GM18861 (cell line): ENCODE measurements around the gene UROS.

ENCODE experiments used
- ATAC-seq: cut with Tn5 transposase; IDR thresholded peaks from one replicate; pipeline ENCODE4 v1.9.1; 2021; ENCODE audit not compliant: unreplicated experiment

UROS gene

DNA sequence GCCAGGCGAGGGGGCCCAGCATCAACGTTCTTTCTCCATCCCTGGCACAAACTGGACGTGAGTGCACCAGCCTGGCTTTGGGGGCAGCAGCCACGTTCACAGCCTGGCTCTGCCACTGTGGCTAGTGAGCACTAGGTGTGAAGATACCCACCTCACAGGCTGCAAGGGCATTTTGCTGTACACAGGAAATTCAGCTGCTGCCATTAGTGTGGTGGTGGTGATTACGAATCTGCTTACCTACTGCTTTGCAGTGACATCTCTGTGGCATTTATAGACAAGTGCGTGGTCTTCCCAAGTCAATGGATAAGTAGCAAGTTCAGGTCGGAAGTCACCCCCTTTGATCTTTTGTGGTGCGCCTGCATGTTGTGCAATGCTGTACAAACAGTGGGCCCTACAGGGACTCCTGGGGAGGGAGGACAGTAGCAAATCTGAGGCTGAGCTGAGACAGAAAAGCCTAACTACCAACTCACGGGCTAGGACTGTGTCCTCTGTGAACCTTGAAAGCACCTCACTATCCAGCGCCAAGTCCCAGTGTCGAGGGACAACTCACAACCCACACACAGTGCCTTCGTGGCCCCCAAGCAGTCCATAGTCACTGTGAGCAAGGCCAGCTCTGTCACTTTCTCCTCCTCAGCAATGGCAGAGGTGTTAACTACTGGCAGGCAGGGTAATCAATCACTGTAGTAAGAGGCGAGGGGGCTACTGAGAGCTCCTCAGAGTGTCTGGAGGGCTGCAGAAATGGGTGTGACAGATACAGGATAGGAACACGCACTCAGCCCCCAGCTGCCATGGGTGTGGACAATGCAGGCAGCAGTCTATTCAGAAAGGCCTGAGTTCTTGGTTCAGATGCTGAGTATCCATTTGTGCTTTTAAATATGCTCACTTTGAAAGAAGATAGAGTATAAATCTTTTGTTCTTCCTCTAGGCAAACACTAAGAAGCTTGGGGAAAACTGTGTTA lies 30.4 kb downstream of the UROS start:
- ATAC-seq, result no peak

- ATAC-seq, result no peak
Measured at GRCh38 chr10:125788156-125789034, 34.7 kb downstream of the UROS start.

- ATAC-seq, result no peak
Measured at GRCh38 chr10:125785791-125786190, 37.3 kb downstream of the UROS start.

GRCh38 chr10:125783957-125784356 lies 39.1 kb downstream of the UROS start:
- ATAC-seq, result peak; percentile 71

GRCh38 chr10:125783408-125783807 lies 39.6 kb downstream of the UROS start:
- no peak for ATAC-seq

DNA sequence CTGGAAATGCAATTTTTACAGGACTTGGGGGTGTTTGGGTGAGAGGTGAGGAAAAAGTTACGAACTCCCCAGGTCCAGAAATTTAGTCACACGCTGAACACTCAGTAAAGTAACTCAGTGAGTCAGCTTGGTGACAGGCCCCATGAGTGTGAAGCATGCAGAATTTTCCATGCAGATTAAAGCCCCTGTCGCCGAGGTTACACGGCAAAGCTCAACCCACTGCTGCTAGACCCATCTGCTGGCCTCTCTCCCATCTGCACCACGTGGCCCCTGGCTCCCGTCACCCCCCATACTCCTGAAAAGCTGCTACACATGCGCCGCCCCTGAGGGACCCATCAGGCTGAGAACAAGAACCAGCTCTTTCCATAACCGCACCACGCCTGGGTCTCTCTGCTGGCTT lies 40.4 kb downstream of the UROS start:
- no peak for ATAC-seq

- ATAC-seq, result no peak
Measured at GRCh38 chr10:125782054-125782453, 41.0 kb downstream of the UROS start.

DNA sequence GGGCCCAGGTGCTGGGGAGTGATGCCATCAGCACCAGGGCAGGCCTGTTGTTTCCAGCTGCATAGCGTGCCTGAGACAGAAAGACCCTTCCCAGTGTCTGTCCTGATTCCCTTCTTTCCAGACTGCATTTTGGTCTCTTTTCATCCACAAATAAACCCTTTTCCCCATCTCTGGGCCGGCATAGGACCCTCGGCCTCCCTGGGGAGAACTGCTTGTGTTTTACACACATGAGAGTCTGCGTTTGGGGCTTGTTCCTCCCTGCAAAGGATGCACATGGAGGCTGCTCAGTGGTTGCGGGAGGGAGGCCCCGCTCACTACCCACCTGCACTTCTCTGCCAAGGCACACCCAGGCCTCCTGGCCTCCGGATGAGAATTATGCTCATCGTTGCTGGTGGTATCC lies 41.7 kb downstream of the UROS start:
- no peak for ATAC-seq

DNA sequence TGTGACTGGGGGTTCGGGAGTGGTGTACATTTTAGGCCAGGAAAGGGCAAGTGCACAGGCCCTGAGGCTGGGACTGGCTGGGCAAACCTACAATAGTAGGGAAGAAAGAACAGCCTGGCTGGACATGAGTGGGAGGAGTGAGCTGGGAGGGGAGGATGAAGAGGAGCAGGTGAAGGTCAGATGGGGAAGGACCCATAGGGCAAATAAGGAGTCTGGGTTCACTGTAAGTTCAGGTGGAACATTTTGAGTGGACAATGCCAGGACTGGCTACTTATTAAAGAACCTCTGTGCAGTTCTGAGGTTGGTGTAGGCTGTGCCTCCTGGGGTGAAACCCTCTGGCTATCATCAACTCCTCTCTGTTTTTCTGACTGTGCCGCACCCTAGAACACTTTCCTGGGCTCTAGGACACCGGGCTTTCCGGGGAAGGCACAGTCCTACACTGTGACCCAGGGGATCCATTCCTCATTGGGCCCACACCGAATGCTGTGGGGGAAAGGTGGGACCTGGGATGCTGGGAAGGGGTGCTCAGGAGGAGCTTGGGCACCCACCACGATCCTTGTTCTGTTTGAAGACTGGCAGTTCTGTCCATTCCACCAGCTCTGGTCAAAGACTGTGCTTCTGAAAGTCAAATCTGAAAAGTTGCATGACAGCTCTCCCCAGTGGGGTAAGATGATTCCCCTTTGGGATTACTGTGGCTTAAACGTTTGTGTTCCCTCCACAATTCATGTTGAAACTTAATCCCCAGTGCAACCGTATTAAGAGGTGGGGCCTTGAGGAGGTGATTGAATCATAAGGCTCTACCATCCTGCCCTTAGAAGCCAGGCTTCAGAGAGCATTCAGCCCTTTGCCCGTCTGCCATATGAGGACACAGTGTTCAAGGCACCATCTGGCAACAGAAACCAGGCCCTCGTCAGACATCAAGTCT lies 43.4 kb downstream of the UROS start:
- no peak for ATAC-seq

GRCh38 chr10:125778556-125778955 lies 44.5 kb downstream of the UROS start:
- ATAC-seq, result no peak

GRCh38 chr10:125777806-125778205 lies 45.3 kb downstream of the UROS start:
- no peak for ATAC-seq

DNA sequence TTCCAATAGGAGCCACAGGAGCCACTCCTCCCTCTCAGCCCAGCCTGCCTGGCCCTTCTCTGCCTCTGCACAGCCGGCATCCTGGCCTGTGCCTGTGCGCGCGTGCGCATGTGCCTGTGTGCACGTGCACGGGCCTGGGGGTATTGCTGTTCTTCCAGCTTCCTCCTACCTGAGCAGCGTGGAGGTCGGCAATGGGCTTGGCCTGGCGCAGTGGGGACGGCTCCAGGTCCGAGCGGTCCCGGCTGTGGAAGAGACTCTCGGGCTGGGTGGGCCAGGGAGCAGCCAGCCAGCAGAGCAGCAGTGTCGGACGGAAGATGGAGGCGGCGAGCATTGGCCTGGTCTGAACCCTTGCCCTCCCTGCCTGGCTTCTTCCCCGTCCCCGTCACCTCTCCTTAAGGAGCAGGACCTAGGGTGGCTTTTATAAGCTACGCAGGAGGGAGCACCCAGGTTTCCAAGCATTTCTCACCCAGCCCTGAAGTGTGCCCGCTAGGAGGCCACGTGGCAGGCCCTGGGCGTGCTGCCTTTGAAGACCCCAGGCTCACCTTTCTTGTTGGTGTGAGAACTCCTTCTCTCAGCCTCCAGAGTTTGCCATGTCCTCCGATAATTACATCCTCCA lies 47.5 kb downstream of the UROS start, which contains the start of gene MMP21:
Gene MMP21 (minus strand): TSS at position 331 of the 616 bp plus-strand sequence. CDS start 0 bp downstream, at position 331.
- no peak for ATAC-seq

DNA sequence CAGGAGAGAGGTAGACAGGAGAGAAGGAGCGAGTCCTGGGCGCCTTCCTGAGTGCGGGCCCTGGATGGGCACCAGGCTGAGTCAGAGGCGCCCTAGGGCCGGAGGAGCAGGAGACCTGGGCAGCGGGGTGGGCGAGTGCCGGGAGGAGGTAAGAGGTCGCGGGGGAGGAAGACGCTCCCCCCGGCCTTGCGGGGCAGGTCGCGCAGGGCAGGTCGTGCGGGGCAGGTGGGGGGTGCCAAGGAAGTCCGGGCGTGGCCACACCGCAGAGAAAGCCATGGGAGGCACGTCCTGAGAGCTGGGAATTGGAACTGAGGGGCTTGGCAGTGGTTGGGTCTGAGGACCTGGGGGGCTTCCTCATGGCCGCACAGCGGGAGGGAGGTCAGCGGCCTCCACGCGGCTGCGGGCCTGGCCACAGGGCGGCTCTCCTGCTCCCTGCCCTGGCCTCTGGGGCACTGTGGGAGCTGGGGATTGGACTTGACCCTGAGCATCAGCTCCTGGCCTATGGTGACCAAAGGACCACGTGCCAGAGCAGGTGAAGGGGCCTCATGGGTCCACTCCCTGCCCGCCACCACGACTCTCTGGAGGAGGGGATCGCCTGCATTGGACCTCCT lies 48.4 kb downstream of the UROS start:
- no peak for ATAC-seq

DNA sequence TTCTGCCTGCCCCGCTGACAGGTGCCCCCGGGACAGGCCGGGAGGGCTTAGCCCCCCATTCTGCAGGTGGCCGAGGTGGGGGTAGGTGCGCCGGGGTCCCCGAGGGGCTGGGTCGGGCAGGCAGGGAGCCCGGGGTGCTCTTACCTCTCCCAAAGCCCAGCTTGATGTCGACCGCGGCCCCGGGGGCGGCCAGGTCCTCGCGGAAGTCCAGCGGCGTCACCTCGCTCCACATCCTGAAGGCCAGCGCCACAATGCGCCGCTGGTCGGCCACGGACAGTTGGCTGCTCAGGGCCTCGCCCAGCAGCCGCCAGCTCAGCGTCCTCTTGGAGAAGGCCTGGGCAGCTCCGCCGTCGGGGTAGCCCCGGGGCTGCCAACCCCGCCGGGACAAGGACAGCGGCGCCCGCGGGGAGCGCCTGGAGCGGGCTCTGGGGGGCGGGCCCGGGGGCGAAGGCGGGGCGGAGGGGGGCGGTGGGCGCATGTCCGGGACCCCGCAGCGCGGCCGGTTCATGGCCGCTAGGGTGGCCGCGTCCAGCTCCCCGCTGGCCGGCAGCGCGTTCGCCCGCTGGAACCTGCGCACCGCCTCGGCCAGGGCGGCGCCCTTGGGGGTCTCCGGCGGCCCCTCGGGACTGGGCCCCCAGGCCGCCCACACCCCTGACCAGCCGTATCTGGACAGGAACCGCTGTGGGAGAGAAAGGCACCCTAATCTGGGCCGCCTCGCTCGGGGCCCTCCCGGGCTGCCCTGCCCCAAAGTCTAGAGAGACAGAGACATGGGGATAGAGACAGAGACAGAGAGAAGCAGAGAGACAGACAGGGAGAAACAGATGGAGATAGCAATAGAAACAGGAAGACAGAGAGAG lies 49.1 kb downstream of the UROS start:
- ATAC-seq, result no peak

DNA sequence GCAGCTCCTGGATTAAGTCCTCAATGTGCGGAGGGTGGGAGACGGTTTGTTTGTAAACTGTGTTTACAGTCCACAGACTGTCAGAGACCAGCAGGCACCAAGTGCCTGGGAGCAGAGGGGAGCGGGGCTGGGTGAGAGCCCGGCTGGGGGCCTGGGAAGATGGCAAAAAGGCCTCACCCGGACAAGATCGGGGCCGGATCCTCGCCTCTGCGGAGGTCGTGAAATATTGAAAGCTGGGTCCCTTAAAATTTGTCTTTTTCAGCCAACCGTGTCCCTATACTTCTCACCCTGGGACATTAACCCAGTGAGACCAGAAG lies 50.2 kb downstream of the UROS start:
- no peak for ATAC-seq

DNA sequence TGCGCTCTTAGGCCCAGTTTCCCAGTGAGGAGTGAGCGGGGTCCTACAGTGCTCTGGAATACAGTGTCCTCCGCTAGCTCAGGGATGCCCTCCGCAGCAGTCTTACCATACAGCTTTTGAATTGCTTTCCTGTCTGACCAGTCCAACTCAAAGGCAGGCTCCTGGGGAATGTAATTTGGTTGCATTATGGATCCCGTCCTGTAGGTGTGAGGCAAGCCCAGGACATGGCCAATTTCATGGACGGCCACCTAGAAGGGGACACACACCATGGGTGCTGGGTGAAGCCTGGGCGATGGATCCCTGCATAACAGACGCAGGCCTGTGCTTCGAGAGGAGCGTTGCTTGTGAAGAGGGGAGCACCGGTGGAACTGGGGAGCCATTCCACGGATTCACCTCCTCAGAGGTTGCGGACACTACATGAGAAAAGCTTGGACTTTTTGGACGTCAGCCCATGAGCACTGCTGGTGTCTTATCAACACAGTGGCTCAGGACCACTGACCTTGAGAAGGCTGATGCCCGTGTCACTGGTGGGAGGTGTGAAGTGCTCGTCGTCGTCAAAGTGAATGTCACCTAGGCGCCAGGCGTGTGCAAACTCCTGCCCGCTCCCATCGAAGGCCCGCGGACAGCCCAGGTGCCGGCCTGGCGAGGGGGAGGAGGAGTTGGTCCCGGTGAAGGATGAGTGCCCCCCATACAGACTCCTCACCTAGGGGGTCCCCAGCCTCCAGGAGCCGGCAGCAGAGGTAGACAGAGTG lies 50.8 kb downstream of the UROS start:
- no peak for ATAC-seq

- no peak for ATAC-seq
Measured at GRCh38 chr10:125770844-125771243, 52.2 kb downstream of the UROS start.

DNA sequence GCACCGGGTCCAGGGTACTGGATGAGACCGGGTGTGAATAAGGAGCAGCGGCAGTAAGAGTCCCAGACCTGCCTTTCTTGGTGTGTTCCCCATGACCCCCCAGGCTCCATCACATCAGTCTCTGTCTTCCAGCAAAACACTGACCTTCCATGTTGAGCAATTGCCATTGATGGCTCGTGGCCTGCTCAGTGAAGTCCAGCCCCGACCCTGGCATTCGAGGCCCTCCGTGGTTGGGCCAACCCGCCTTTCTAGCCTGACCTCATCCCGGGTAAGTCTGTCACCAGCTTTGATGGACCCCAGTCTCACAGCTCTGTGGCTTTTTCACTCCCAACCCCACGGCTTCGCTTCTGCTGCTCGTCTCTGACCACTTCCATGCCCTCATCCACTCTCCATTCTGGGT lies 53.9 kb downstream of the UROS start:
- no peak for ATAC-seq
